Measurements from ENCODE around the gene NRXN3.

Gene NRXN3

GRCh38 chr14:79304279-79304678 is 1134.1 kb downstream of the NRXN3 start:
- no peaks in the 10 kb centered on the region for H3K4me1 ChIP-seq (ENCODE audit: control insufficient read depth, insufficient read depth, low read length)
- no peaks in the 10 kb centered on the region for H3K36me3 ChIP-seq (ENCODE audit: control insufficient read depth, insufficient read depth, low read length)
- H3K27ac ChIP-seq (ENCODE audit: low read depth, low read length) = no peak overlapping the region
- H3K9ac ChIP-seq (ENCODE audit: low read length) = no peak overlapping the region
- no peak overlapping the region for H3K4me3 ChIP-seq (ENCODE audit: low read length)
- no peaks in the 10 kb centered on the region for H3K27me3 ChIP-seq (ENCODE audit: control insufficient read depth, insufficient read depth, low read length)

DNA sequence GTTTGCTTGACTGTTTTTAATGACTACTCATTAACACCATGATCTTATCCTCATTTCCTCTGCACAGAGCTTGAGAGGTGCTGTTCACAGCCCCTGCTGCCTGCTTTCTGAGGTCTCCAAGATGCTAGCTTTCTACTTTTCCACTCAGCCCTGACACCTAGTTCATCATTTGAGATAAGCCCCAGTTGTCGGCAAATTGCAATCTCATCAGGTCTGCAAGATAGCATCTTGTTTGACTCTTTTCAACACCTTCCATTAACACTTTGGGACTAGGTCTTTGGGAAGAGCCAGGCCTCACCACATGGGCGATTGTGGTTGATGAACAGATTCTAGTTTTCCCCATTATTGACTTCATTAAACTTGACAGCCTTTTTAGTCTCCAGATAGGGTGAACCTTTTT is 1136.4 kb downstream of the NRXN3 start:
- Histone ChIP-seq H3K36me3 (ENCODE audit: control insufficient read depth, insufficient read depth, low read length) (no peaks in the 10 kb centered on the region), H3K4me3 (ENCODE audit: low read length) (no peak overlapping the region), H3K27me3 (ENCODE audit: control insufficient read depth, insufficient read depth, low read length) (no peaks in the 10 kb centered on the region), H3K27ac (ENCODE audit: low read depth, low read length) (no peak overlapping the region), H3K4me1 (ENCODE audit: control insufficient read depth, insufficient read depth, low read length) (no peaks in the 10 kb centered on the region), H3K9ac (ENCODE audit: low read length) (no peak overlapping the region)

DNA sequence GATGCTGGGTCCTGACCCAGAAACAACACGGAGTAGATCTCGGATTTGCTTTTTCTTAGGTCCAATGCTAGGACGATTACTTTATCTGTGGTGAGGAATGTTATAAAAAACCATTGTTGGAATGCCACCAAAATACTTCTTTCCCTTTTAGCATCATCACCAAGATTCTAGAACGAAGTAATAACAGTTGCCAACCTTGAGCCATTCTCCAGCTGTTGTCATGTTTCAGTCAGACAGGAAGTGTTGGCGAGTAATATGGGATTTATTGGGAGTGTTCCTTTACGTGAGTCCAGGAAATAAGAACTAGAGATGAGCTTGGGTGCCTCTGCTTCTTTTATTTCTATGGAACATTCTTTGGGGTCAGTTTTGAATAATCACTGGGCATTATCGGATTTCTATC is 1148.2 kb downstream of the NRXN3 start:
- no peaks in the 10 kb centered on the region for H3K27me3 ChIP-seq (ENCODE audit: control insufficient read depth, insufficient read depth, low read length)
- no peaks in the 10 kb centered on the region for H3K4me1 ChIP-seq (ENCODE audit: control insufficient read depth, insufficient read depth, low read length)
- no peak overlapping the region for H3K4me3 ChIP-seq (ENCODE audit: low read length)
- no peak overlapping the region for H3K27ac ChIP-seq (ENCODE audit: low read depth, low read length)
- H3K36me3 ChIP-seq (ENCODE audit: control insufficient read depth, insufficient read depth, low read length) = no peaks in the 10 kb centered on the region
- H3K9ac ChIP-seq (ENCODE audit: low read length) = no peak overlapping the region

GRCh38 chr14:79320561-79320960 is 1150.4 kb downstream of the NRXN3 start:
- Histone ChIP-seq H3K27ac (ENCODE audit: low read depth, low read length) (no peak overlapping the region), H3K4me1 (ENCODE audit: control insufficient read depth, insufficient read depth, low read length) (no peaks in the 10 kb centered on the region), H3K36me3 (ENCODE audit: control insufficient read depth, insufficient read depth, low read length) (no peaks in the 10 kb centered on the region), H3K9ac (ENCODE audit: low read length) (no peak overlapping the region), H3K27me3 (ENCODE audit: control insufficient read depth, insufficient read depth, low read length) (no peaks in the 10 kb centered on the region), H3K4me3 (ENCODE audit: low read length) (no peak overlapping the region)

GRCh38 chr14:79321070-79321469 is 1150.9 kb downstream of the NRXN3 start:
- no peaks in the 10 kb centered on the region for H3K36me3 ChIP-seq (ENCODE audit: control insufficient read depth, insufficient read depth, low read length)
- no peak overlapping the region for H3K4me3 ChIP-seq (ENCODE audit: low read length)
- H3K4me1 ChIP-seq (ENCODE audit: control insufficient read depth, insufficient read depth, low read length) = no peaks in the 10 kb centered on the region
- H3K9ac ChIP-seq (ENCODE audit: low read length) = no peak overlapping the region
- H3K27me3 ChIP-seq (ENCODE audit: control insufficient read depth, insufficient read depth, low read length) = no peaks in the 10 kb centered on the region
- H3K27ac ChIP-seq (ENCODE audit: low read depth, low read length) = no peak overlapping the region

DNA sequence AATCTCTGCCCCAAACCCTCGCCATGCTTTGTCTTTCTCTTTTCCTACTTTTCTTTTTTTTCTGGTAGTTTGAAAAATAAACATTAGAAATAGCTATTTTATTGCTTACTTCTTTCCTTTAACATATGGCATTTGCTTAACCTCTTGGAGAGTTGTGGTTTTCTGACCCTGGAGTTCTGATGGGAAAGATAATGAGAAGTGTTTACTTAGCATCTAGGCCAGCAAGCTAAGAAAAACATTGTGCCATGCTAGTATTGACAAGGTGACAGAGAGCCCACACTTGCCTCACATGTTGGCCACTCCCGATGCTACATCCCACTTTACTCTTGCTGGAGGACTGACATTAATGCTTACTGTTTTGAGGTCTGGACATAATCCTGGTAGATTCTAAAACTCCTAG is 1154.9 kb downstream of the NRXN3 start:
- Histone ChIP-seq H3K9ac (ENCODE audit: low read length) (no peak overlapping the region), H3K27ac (ENCODE audit: low read depth, low read length) (no peak overlapping the region), H3K4me1 (ENCODE audit: control insufficient read depth, insufficient read depth, low read length) (no peaks in the 10 kb centered on the region), H3K4me3 (ENCODE audit: low read length) (no peak overlapping the region), H3K27me3 (ENCODE audit: control insufficient read depth, insufficient read depth, low read length) (no peaks in the 10 kb centered on the region), H3K36me3 (ENCODE audit: control insufficient read depth, insufficient read depth, low read length) (no peaks in the 10 kb centered on the region)

DNA sequence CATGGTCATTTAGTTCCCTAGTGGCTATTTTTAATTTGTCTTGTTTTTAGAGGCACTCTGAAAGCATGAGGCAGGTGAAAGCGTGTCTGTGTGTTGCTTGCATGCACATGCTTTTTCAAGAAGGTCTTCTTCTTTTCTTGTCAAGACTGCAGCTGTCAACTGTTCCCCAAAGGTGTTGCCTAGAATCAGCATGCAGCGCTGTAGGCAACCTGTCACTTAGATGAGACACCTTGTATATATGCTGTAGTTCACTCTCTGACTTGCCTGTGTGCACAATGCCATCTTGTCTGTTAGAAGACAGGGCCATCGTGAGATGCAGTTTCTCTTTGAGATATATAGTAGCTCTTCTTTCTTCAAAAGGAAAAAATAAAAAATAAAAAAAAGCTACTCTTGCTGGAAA is 1155.4 kb downstream of the NRXN3 start:
- Histone ChIP-seq H3K4me1 (ENCODE audit: control insufficient read depth, insufficient read depth, low read length) (no peaks in the 10 kb centered on the region), H3K4me3 (ENCODE audit: low read length) (no peak overlapping the region), H3K9ac (ENCODE audit: low read length) (no peak overlapping the region), H3K36me3 (ENCODE audit: control insufficient read depth, insufficient read depth, low read length) (no peaks in the 10 kb centered on the region), H3K27ac (ENCODE audit: low read depth, low read length) (no peak overlapping the region), H3K27me3 (ENCODE audit: control insufficient read depth, insufficient read depth, low read length) (no peaks in the 10 kb centered on the region)

- no peak overlapping the region for H3K9ac ChIP-seq (ENCODE audit: low read length)
- no peaks in the 10 kb centered on the region for H3K36me3 ChIP-seq (ENCODE audit: control insufficient read depth, insufficient read depth, low read length)
- no peak overlapping the region for H3K4me3 ChIP-seq (ENCODE audit: low read length)
- no peak overlapping the region for H3K27ac ChIP-seq (ENCODE audit: low read depth, low read length)
- no peaks in the 10 kb centered on the region for H3K4me1 ChIP-seq (ENCODE audit: control insufficient read depth, insufficient read depth, low read length)
- H3K27me3 ChIP-seq (ENCODE audit: control insufficient read depth, insufficient read depth, low read length) = no peaks in the 10 kb centered on the region
These were observed 1158.7 kb downstream of the NRXN3 start for GRCh38 chr14:79328863-79329262.

DNA sequence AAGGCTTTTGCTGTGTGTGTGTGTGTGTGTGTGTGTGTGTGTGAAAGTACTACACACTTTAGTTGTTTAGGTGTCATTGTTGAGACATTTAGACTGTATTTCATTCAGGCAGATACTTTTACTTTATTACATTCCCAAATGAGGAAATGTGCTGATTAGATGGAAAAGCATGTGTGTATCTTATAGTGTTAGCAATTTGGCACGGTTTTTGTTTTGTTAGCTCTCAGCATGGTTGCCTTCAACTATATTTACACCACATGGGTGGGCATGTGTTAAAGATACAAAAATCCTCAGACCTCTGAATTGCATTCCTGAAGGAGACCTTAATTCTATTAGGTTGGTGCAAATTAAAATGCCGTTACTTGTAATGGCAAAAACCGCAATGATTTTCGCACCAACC is 1161.7 kb downstream of the NRXN3 start:
- no peaks in the 10 kb centered on the region for H3K27me3 ChIP-seq (ENCODE audit: control insufficient read depth, insufficient read depth, low read length)
- H3K27ac ChIP-seq (ENCODE audit: low read depth, low read length) = peak overlapping the region; percentile 27
- H3K4me1 ChIP-seq (ENCODE audit: control insufficient read depth, insufficient read depth, low read length) = no peaks in the 10 kb centered on the region
- H3K36me3 ChIP-seq (ENCODE audit: control insufficient read depth, insufficient read depth, low read length) = no peaks in the 10 kb centered on the region
- no peak overlapping the region for H3K9ac ChIP-seq (ENCODE audit: low read length)
- H3K4me3 ChIP-seq (ENCODE audit: low read length) = no peak overlapping the region

GRCh38 chr14:79332504-79333197 is 1162.5 kb downstream of the NRXN3 start:
- H3K36me3 ChIP-seq (ENCODE audit: control insufficient read depth, insufficient read depth, low read length) = no peaks in the 10 kb centered on the region
- no peak overlapping the region for H3K9ac ChIP-seq (ENCODE audit: low read length)
- no peaks in the 10 kb centered on the region for H3K27me3 ChIP-seq (ENCODE audit: control insufficient read depth, insufficient read depth, low read length)
- H3K4me3 ChIP-seq (ENCODE audit: low read length) = no peak overlapping the region
- H3K27ac ChIP-seq (ENCODE audit: low read depth, low read length) = peak overlapping the region; percentile 27
- H3K4me1 ChIP-seq (ENCODE audit: control insufficient read depth, insufficient read depth, low read length) = no peaks in the 10 kb centered on the region

DNA sequence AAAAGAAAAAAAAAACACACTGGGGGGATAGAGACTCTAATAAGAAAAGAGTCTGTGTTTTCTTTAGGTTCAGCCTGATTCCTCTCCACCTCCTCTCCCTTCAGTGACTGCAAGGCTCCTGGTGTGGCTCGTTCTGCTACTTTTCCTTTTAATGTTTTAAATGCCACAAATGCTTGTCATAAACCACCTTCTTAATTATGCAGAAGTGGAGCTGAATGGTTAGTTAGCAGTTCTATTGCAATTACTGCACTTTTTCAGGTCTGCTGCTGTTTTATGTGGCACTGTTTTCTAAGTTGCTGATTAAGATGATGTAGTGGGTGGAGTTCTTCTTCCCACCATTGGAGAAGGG is 1163.0 kb downstream of the NRXN3 start:
- Histone ChIP-seq H3K27ac (ENCODE audit: low read depth, low read length) (no peak overlapping the region), H3K9ac (ENCODE audit: low read length) (no peak overlapping the region), H3K27me3 (ENCODE audit: control insufficient read depth, insufficient read depth, low read length) (no peaks in the 10 kb centered on the region), H3K36me3 (ENCODE audit: control insufficient read depth, insufficient read depth, low read length) (no peaks in the 10 kb centered on the region), H3K4me1 (ENCODE audit: control insufficient read depth, insufficient read depth, low read length) (no peaks in the 10 kb centered on the region), H3K4me3 (ENCODE audit: low read length) (no peak overlapping the region)

DNA sequence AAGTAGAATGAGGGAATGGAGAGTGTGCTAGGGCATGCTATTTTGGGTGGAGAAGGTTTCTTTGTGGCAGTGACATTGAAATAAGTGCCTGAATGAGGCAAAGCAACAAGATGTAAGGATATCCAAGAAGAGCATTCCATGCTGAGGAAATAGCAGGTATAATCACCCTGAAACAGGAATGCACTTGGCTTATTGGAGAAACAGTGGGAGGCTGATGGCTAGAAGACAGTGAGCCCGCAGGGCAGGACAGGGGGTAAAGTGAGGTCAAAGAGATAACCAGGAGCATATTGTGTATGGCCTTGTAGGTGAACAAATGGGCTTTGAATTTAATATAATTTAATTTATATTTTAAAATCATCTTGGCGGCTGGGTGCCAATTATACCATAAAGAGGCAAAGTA is 1164.1 kb downstream of the NRXN3 start:
- H3K27me3 ChIP-seq (ENCODE audit: control insufficient read depth, insufficient read depth, low read length) = no peaks in the 10 kb centered on the region
- H3K36me3 ChIP-seq (ENCODE audit: control insufficient read depth, insufficient read depth, low read length) = no peaks in the 10 kb centered on the region

GRCh38 chr14:79337761-79338160 is 1167.6 kb downstream of the NRXN3 start:
- H3K4me1 ChIP-seq (ENCODE audit: control insufficient read depth, insufficient read depth, low read length) = no peaks in the 10 kb centered on the region
- H3K4me3 ChIP-seq (ENCODE audit: low read length) = no peak overlapping the region
- no peaks in the 10 kb centered on the region for H3K36me3 ChIP-seq (ENCODE audit: control insufficient read depth, insufficient read depth, low read length)
- H3K27ac ChIP-seq (ENCODE audit: low read depth, low read length) = no peak overlapping the region
- H3K9ac ChIP-seq (ENCODE audit: low read length) = no peak overlapping the region
- no peaks in the 10 kb centered on the region for H3K27me3 ChIP-seq (ENCODE audit: control insufficient read depth, insufficient read depth, low read length)

More for the DNA sequence above, 1164.1 kb downstream of the NRXN3 start:
- H3K9ac ChIP-seq (ENCODE audit: low read length) = no peak overlapping the region
- no peak overlapping the region for H3K27ac ChIP-seq (ENCODE audit: low read depth, low read length)
- no peak overlapping the region for H3K4me3 ChIP-seq (ENCODE audit: low read length)
- no peaks in the 10 kb centered on the region for H3K4me1 ChIP-seq (ENCODE audit: control insufficient read depth, insufficient read depth, low read length)
